Measurements from ENCODE around the gene UBE2R2.

UBE2R2 gene

GRCh38 chr9:33815781-33816180 is 1.2 kb upstream of the UBE2R2 start:
- TF ChIP-seq MYC (IDR thresholded peaks at IDR 0.05; ENCODE audit: low read depth, low read length) (no peak), CTCF (IDR thresholded peaks at IDR 0.05; ENCODE audit: low read depth, low read length) (no peak), MAX (IDR thresholded peaks at IDR 0.05; ENCODE audit: low read depth, low read length) (no peak), POLR2A (IDR thresholded peaks at IDR 0.05; ENCODE audit: extremely low read depth, insufficient read length) (no peak)
- DNase-seq (ENCODE audit: low read depth) = no peak
- H3K4me3 ChIP-seq (ENCODE audit: low read depth, low read length) = peak overlapping the region; percentile 63

GRCh38 chr9:33817327-33818166 is 587 bp downstream of the UBE2R2 start:
- peak; percentile 89 for DNase-seq (ENCODE audit: low read depth)
- H3K4me3 ChIP-seq (ENCODE audit: low read depth, low read length) = peak overlapping the region; percentile 75
- TF ChIP-seq POLR2A (IDR thresholded peaks at IDR 0.05; ENCODE audit: extremely low read depth, insufficient read length) = peak; percentile 27
- TF ChIP-seq MYC (IDR thresholded peaks at IDR 0.05; ENCODE audit: low read depth, low read length) = peak; percentile 31
- no peak for TF ChIP-seq MAX (IDR thresholded peaks at IDR 0.05; ENCODE audit: low read depth, low read length)
- peak; percentile 19 for TF ChIP-seq CTCF (IDR thresholded peaks at IDR 0.05; ENCODE audit: low read depth, low read length)

GRCh38 chr9:33818167-33818846 is 1.3 kb downstream of the UBE2R2 start:
- TF ChIP-seq POLR2A (IDR thresholded peaks at IDR 0.05; ENCODE audit: extremely low read depth, insufficient read length) = no peak
- no peak for TF ChIP-seq MYC (IDR thresholded peaks at IDR 0.05; ENCODE audit: low read depth, low read length)
- TF ChIP-seq MAX (IDR thresholded peaks at IDR 0.05; ENCODE audit: low read depth, low read length) = no peak
- TF ChIP-seq CTCF (IDR thresholded peaks at IDR 0.05; ENCODE audit: low read depth, low read length) = no peak
- peak; percentile 46 for DNase-seq (ENCODE audit: low read depth)
- H3K4me3 ChIP-seq (ENCODE audit: low read depth, low read length) = peak overlapping the region; percentile 75

- no peak for TF ChIP-seq MYC (IDR thresholded peaks at IDR 0.05; ENCODE audit: low read depth, low read length)
- TF ChIP-seq CTCF (IDR thresholded peaks at IDR 0.05; ENCODE audit: low read depth, low read length) = no peak
- no peak for TF ChIP-seq POLR2A (IDR thresholded peaks at IDR 0.05; ENCODE audit: extremely low read depth, insufficient read length)
- TF ChIP-seq MAX (IDR thresholded peaks at IDR 0.05; ENCODE audit: low read depth, low read length) = no peak
- no peak for DNase-seq (ENCODE audit: low read depth)
- H3K4me3 ChIP-seq (ENCODE audit: low read depth, low read length) = peak overlapping the region; percentile 75
Observed at GRCh38 chr9:33818847-33819500, 2.0 kb downstream of the UBE2R2 start.

- DNase-seq (ENCODE audit: low read depth) = no peak
- TF ChIP-seq CTCF (IDR thresholded peaks at IDR 0.05; ENCODE audit: low read depth, low read length) (no peak), MAX (IDR thresholded peaks at IDR 0.05; ENCODE audit: low read depth, low read length) (no peak), POLR2A (IDR thresholded peaks at IDR 0.05; ENCODE audit: extremely low read depth, insufficient read length) (no peak), MYC (IDR thresholded peaks at IDR 0.05; ENCODE audit: low read depth, low read length) (no peak)
- peak overlapping the region; percentile 75 for H3K4me3 ChIP-seq (ENCODE audit: low read depth, low read length)
Observed at GRCh38 chr9:33820231-33820745, 3.3 kb downstream of the UBE2R2 start.
